ENCODE measurements around the gene PER3.

DNA sequence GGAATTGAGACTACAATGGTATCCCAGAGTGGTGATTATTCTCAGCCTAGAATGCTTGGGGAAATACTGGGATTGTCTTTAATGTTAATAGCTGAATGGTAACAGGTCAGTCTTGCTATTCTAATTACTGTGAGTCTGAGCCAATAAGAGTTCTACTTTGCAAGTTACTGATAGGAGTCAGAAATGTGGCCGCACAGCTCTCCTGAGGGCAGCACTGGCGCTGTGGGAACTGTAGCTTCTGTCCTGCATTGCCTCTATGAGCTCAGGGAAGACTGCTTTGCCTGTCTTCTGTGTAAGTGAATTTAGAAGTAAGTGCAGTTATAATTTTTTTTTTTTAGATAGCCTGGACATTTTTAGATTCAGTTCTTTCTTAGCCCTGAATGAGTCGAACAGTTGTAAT, 23.0 kb upstream of the PER3 start:
- TF ChIP-seq, protein P1, sequence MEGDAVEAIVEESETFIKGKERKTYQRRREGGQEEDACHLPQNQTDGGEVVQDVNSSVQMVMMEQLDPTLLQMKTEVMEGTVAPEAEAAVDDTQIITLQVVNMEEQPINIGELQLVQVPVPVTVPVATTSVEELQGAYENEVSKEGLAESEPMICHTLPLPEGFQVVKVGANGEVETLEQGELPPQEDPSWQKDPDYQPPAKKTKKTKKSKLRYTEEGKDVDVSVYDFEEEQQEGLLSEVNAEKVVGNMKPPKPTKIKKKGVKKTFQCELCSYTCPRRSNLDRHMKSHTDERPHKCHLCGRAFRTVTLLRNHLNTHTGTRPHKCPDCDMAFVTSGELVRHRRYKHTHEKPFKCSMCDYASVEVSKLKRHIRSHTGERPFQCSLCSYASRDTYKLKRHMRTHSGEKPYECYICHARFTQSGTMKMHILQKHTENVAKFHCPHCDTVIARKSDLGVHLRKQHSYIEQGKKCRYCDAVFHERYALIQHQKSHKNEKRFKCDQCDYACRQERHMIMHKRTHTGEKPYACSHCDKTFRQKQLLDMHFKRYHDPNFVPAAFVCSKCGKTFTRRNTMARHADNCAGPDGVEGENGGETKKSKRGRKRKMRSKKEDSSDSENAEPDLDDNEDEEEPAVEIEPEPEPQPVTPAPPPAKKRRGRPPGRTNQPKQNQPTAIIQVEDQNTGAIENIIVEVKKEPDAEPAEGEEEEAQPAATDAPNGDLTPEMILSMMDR (IDR thresholded peaks at IDR 0.05; ENCODE audit: poor library complexity, severe bottlenecking), result no peak
- no peak for TF ChIP-seq EZH2 (IDR thresholded peaks at IDR 0.05; ENCODE audit: borderline replicate concordance, insufficient read depth, low read length, poor library complexity, severe bottlenecking)
- TF ChIP-seq MXI1 (conservative IDR thresholded peaks at IDR 0.05; ENCODE audit: poor library complexity, severe bottlenecking), result no peak
- no peak for TF ChIP-seq RAD21 (conservative IDR thresholded peaks at IDR 0.05)

Measured in neural cell (in vitro differentiated cells).